ENCODE data around the gene CAMK4.
"Not testable (repeated sequence)": the region's sequence is repeated elsewhere in the genome, so short reads cannot be mapped to it uniquely, and the experiment has no call there.

CAMK4 gene

GRCh38 chr5:111349429-111349828 is 125.2 kb downstream of the CAMK4 start:
- DNase-seq (ENCODE audit: low read depth, low spot score): no peak
- H3K4me3 ChIP-seq (ENCODE audit: low read depth, low read length): no peak overlapping the region
- in situ Hi-C loops (cut with HindIII; ENCODE audit: low sequenced_read_pairs): no loop called here
- no peak for TF ChIP-seq CTCF (IDR thresholded peaks at IDR 0.05; ENCODE audit: low read depth, low read length)

GRCh38 chr5:111353035-111353434 is 128.9 kb downstream of the CAMK4 start:
- no peak overlapping the region for H3K4me3 ChIP-seq (ENCODE audit: low read depth, low read length)
- DNase-seq (ENCODE audit: low read depth, low spot score): no peak
- in situ Hi-C loops (cut with HindIII; ENCODE audit: low sequenced_read_pairs): no loop called here
- no peak for TF ChIP-seq CTCF (IDR thresholded peaks at IDR 0.05; ENCODE audit: low read depth, low read length)

- DNase-seq (ENCODE audit: low read depth, low spot score); in situ Hi-C loops (cut with HindIII; ENCODE audit: low sequenced_read_pairs); H3K4me3 ChIP-seq (ENCODE audit: low read depth, low read length): not testable (repeated sequence)
Observed at GRCh38 chr5:111358726-111359125, 134.5 kb downstream of the CAMK4 start.

- in situ Hi-C loops (cut with HindIII; ENCODE audit: low sequenced_read_pairs): no loop called here
- DNase-seq (ENCODE audit: low read depth, low spot score): no peak
- TF ChIP-seq CTCF (IDR thresholded peaks at IDR 0.05; ENCODE audit: low read depth, low read length): no peak
- H3K4me3 ChIP-seq (ENCODE audit: low read depth, low read length): no peak overlapping the region
Observed at GRCh38 chr5:111360173-111360572, 136.0 kb downstream of the CAMK4 start.

- DNase-seq (ENCODE audit: low read depth, low spot score): peak; percentile 24
- no peak overlapping the region for H3K4me3 ChIP-seq (ENCODE audit: low read depth, low read length)
- in situ Hi-C loops (cut with HindIII; ENCODE audit: low sequenced_read_pairs): no loop called here
- no peak for TF ChIP-seq CTCF (IDR thresholded peaks at IDR 0.05; ENCODE audit: low read depth, low read length)
Observed at GRCh38 chr5:111364992-111365391, 140.8 kb downstream of the CAMK4 start.

GRCh38 chr5:111366388-111366787 is 142.2 kb downstream of the CAMK4 start:
- no peak for DNase-seq (ENCODE audit: low read depth, low spot score)
- no peak for TF ChIP-seq CTCF (IDR thresholded peaks at IDR 0.05; ENCODE audit: low read depth, low read length)
- H3K4me3 ChIP-seq (ENCODE audit: low read depth, low read length): no peak overlapping the region
- in situ Hi-C loops (cut with HindIII; ENCODE audit: low sequenced_read_pairs): no loop called here

GRCh38 chr5:111367115-111367514 is 142.9 kb downstream of the CAMK4 start:
- H3K4me3 ChIP-seq (ENCODE audit: low read depth, low read length): no peak overlapping the region
- in situ Hi-C loops (cut with HindIII; ENCODE audit: low sequenced_read_pairs): no loop called here
- DNase-seq (ENCODE audit: low read depth, low spot score): no peak
- TF ChIP-seq CTCF (IDR thresholded peaks at IDR 0.05; ENCODE audit: low read depth, low read length): no peak
